HAP-1 (cell line): ENCODE results near the gene NLGN1.

Experiments used
- DNase-seq, 2 experiments: peaks; one replicate each; pipeline ENCODE4 v3.0.0-alpha.2; 2016 to 2020; ENCODE audit warnings: low spot score in 2 of 2
- H3K27me3 ChIP-seq: fragments of 250-450 bp; sonication (Bioruptor Pico); 2 replicates; pipeline ENCODE4 v1.5.1; 2020; ENCODE audit warnings: low read depth, mild to moderate bottlenecking, moderate library complexity
- H3K36me3 ChIP-seq: fragments of 250-450 bp; sonication (Bioruptor Pico); replicated peaks from 2 replicates; pipeline ENCODE4 v1.5.1; 2020; ENCODE audit warnings: mild to moderate bottlenecking
- H3K4me1 ChIP-seq: fragments of 250-450 bp; sonication (Bioruptor Pico); 2 replicates; pipeline ENCODE4 v1.5.1; 2020; ENCODE audit warnings: mild to moderate bottlenecking
- H3K4me3 ChIP-seq: fragments of 250-450 bp; sonication (Bioruptor Pico); 2 replicates; pipeline ENCODE4 v1.5.1; 2020; ENCODE audit warnings: mild to moderate bottlenecking, moderate library complexity
- H3K9me3 ChIP-seq: fragments of 250-450 bp; sonication (Bioruptor Pico); 2 replicates; pipeline ENCODE4 v1.5.1; 2020; ENCODE audit warnings: mild to moderate bottlenecking, moderate library complexity
- in situ Hi-C: fragments of 300-500 bp; cut with MboI; formaldehyde crosslinking; loops from 3 replicates; pipeline ENCODE4 v1.14.3; 2020; ENCODE audit warnings: low sequenced_read_pairs, inconsistent platforms, mixed read lengths

The NLGN1 gene

DNA sequence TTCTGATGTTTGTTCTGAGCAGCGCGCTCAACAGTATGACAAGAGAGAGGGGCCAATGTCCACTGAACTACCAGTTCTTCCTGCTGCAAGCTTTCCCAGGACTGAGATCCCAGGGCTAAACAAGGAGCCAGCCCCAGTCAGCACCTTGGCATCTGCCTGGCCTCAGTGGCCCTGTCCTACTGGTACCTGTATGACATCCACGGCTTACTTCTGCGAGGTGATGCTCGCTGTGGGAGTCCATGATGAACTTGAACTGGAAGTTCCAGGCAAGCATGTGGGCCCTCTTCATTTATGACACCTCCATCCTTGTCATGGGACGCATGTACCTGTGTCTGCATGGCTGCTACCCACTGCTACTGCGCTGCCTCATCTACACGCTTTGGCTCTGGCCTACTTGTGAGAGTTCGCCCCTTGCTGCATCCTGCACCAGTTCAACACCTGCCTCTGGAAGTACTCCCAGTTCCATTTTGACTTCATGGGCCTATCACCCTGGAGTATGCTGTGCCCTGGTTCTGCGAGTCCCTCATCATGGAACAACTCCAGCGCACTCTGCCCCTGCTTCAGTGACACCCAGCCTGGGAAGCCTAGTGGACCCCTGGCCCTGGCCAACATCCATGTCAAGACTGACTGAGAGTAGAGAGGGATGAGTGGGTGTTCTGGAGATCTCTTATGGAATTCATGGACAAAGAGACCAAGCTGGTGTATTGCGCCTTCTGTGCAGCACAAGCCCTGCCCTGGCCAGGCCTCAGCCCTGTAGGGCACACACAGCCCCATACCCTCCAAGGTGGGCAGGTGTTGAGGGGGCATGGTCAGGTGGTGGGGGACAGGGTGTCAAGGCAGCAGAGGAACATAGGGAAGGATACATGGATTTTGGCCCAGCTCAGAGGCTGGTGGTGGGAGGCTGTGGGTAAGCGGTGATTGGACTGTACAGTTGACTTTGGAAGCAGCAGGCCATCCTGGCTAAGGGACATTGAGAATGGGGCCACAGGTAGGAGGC is 246.8 kb downstream of the NLGN1 start:
- no peak for DNase-seq
- no peaks in the 10 kb centered on the region for H3K4me1 ChIP-seq
- no peaks in the 10 kb centered on the region for H3K27me3 ChIP-seq
- in situ Hi-C loops, result no loop called here
- H3K36me3 ChIP-seq, result no peaks in the 10 kb centered on the region
- H3K9me3 ChIP-seq, result no peaks in the 10 kb centered on the region
- H3K4me3 ChIP-seq, result no peak overlapping the region

DNA sequence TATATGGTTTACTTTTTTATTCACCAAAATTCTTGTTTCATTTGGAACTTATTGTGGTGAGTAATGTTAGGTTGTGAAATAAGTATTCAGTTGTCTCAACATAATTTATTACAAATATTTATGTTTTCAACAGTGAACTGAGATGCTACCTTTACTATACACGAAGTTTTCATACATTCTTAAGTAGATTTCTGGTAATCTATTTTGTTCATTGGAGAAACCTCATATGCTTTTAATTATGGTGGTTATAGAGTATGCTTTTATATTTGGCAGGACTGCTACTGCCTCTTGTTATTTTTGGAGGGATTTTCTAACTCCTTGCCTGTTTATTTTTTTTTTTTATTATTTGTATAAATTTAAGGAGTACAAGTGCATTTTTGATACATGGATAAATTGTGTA is 253.1 kb downstream of the NLGN1 start:
- Histone ChIP-seq H3K4me3 (no peak overlapping the region), H3K9me3 (no peaks in the 10 kb centered on the region), H3K4me1 (no peaks in the 10 kb centered on the region), H3K27me3 (no peaks in the 10 kb centered on the region), H3K36me3 (no peaks in the 10 kb centered on the region)
- no peak for DNase-seq
- in situ Hi-C loops, result no loop called here

DNA sequence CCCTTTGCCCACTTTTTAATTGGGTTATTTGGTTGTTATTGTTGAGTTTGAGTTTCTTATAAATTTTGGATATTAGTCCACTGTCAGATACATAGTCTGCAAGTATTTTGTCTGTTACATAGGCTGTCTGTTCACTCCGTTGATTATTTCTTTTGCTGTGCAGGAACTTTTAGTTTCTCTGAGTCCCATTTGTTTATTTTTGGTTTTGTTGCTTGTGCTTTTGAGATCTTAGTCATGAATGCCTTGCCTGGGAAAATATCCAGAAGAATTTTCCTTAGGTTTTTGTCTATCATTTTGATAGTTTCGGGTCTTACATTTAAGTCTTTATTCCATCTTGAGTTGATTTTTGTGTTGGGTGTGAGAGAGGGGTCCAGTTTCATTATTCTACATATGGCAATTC is 254.5 kb downstream of the NLGN1 start:
- in situ Hi-C loops, result no loop called here
- no peak for DNase-seq
- no peaks in the 10 kb centered on the region for H3K9me3 ChIP-seq
- H3K4me3 ChIP-seq, result no peak overlapping the region
- H3K27me3 ChIP-seq, result no peaks in the 10 kb centered on the region
- no peaks in the 10 kb centered on the region for H3K4me1 ChIP-seq
- H3K36me3 ChIP-seq, result no peaks in the 10 kb centered on the region

DNA sequence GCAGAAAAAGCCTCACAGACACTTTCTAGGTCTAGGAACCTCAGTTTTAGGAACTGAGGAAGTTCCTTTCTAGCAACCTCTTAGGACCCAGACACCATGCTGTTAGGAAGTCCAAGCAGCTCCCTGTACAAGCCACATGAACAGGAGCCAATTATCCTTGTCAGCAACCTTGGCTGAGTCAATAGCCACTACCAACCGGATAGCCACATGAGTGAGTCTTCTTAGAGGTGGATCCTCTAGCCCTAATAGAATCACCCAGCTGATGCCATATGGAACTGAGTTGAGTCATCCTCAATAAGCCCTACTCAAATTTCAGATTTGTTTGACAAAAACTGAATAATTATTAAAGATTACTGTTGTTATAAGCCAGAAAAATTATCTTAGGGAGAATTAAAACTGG is 256.2 kb downstream of the NLGN1 start:
- in situ Hi-C loops, result no loop called here
- H3K36me3 ChIP-seq, result no peaks in the 10 kb centered on the region
- H3K9me3 ChIP-seq, result no peaks in the 10 kb centered on the region
- H3K4me3 ChIP-seq, result no peak overlapping the region
- H3K4me1 ChIP-seq, result no peaks in the 10 kb centered on the region
- DNase-seq, result no peak
- H3K27me3 ChIP-seq, result no peaks in the 10 kb centered on the region

DNA sequence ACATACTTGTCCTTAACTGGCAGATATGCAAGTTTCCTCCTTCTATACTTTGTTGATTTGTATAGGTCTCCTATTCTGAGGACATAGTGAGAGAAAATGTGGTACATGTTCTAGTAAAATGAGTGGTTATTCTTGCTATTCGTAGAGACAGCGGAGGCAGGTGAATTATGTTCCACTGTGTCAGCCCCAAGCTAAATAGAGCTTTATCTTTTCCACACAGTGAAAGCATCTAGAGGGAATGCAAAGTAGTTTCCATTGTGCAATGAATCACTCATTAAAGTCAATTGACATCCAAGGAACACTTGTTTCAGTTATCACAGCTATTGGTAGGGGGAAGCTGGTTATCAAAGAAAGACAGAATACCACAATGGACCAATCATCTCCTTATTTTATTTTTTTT is 262.4 kb downstream of the NLGN1 start:
- no peak overlapping the region for H3K4me3 ChIP-seq
- peak in 1 of 2 experiments; percentile 25 for DNase-seq
- in situ Hi-C loops, result no loop called here
- no peaks in the 10 kb centered on the region for H3K27me3 ChIP-seq
- H3K4me1 ChIP-seq, result peaks cover 4% of the 10 kb centered on the region
- no peaks in the 10 kb centered on the region for H3K36me3 ChIP-seq
- no peaks in the 10 kb centered on the region for H3K9me3 ChIP-seq

DNA sequence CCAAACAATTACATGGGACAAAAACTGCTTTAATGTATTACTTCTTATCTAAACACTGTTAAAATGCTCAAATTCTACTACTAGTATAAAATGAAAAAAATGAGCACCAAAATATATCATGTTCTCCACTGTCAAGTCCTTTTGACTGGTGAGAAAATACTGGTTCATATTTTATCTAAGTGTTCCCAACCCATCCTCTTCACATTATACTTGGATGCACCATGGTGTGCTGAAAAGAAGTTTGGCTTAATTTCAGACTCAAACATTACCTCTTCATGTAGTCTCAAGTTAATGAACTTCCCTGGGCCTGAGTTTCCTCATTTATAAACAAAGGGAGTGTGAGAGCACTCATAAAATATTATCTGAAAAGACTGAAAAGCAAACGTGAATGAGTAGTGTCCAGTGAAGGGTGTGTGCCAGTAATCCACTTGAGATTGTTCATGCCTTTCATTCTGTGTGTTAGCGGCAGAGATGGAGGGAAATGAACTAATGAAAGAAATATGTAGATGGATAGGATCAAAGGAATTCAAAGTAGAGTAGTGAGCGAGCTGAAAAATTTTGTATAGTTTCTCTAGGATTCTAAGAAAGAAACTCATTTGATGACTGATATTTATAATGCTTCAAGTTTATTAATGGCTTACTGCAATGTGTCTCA is 263.2 kb downstream of the NLGN1 start:
- Histone ChIP-seq H3K36me3 (no peaks in the 10 kb centered on the region), H3K4me3 (no peak overlapping the region), H3K27me3 (no peaks in the 10 kb centered on the region), H3K9me3 (no peaks in the 10 kb centered on the region), H3K4me1 (peaks cover 4% of the 10 kb centered on the region)
- peak in 1 of 2 experiments; percentile 36 for DNase-seq
- in situ Hi-C loops, result no loop called here

DNA sequence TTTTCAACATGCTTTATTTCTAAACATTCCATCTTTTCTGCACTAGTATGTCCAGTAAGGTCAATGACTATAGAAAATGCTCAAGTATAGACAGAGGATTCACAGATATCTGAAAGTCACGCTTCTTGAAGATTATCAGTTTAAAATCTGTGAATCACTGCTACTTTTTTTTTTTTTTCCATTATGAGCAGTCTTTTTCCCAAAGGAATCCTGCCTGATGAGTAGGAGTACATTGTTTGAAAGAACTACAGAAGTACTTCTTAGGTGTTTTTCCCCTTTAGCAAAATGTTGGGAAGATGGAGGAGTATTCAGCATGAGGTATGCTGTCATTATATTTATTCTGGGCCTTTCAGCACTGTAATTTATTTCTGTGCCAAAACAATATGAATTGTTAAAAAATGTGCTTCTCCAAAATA is 266.2 kb downstream of the NLGN1 start:
- H3K4me3 ChIP-seq, result no peak overlapping the region
- no peak for DNase-seq
- in situ Hi-C loops, result no loop called here
- no peaks in the 10 kb centered on the region for H3K36me3 ChIP-seq
- H3K27me3 ChIP-seq, result no peaks in the 10 kb centered on the region
- no peaks in the 10 kb centered on the region for H3K9me3 ChIP-seq
- peaks cover 4% of the 10 kb centered on the region for H3K4me1 ChIP-seq

DNA sequence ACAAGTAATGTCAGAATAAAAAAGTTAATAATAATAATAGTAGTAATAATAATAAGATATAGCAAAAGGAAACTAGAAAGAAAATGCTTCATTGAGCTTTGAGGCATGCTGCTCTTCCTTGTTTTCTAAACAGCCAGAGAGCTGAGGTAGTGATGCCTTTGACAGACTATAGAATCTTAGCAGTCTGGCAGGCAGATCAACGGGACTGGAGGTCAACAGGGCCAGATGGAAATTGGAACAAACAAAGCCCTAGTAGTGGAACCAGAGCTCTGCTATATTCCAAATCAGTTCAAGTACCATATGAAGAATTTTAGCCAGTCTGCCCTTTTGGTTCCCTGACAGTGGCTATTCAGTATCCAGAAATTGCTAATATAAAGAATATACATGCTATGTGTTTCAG is 278.6 kb downstream of the NLGN1 start:
- no peak for DNase-seq
- Histone ChIP-seq H3K27me3 (no peaks in the 10 kb centered on the region), H3K36me3 (no peaks in the 10 kb centered on the region), H3K9me3 (no peaks in the 10 kb centered on the region), H3K4me1 (peaks cover 13% of the 10 kb centered on the region), H3K4me3 (no peak overlapping the region)
- in situ Hi-C loops, result no loop called here

DNA sequence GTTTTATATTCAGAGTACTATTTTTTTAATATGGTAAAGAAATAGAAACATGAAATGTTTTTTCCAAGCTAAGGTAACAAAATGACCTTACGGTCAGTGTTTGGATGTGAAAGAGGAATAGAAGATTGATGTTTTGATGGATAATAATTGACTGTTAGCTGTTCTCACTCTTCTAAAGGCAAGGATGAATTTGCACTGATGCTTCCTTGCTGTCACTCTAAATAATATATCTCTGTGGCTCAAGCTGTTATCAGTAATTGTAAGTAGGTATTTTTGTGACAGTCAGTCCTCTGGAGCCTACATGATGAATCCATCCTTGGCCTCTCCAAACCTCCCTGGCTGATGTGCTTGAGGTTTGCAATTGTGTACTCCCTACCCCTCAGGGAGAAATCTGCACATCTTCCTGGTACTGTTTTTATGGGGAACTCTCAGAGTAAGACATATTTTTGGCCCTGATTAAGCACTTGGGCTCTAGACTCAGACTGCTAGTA is 283.7 kb downstream of the NLGN1 start:
- H3K4me1 ChIP-seq, result no peaks in the 10 kb centered on the region
- no peaks in the 10 kb centered on the region for H3K9me3 ChIP-seq
- no peaks in the 10 kb centered on the region for H3K36me3 ChIP-seq
- no peak overlapping the region for H3K4me3 ChIP-seq
- in situ Hi-C loops, result no loop called here
- H3K27me3 ChIP-seq, result no peaks in the 10 kb centered on the region
- DNase-seq, result no peak

DNA sequence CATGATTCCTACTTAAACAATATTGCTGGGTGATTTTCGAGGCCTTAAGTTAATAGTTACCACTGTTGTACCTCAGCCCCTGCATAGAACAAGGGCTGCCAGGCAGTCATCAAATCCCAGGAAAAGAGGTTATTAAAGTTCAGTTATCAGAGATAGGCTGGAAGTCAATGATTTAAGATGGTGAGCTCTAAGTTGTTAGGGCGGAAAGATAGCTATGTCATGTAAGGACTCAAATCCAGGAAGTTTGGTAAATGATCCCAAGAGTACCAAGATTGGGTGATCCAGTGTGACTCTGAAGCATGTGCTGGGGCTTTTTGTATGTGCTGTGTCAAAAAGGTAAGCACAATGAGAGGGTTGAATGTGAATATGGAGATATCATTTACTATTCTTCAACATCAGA is 287.9 kb downstream of the NLGN1 start:
- no peak for DNase-seq
- Histone ChIP-seq H3K4me1 (no peaks in the 10 kb centered on the region), H3K27me3 (no peaks in the 10 kb centered on the region), H3K36me3 (no peaks in the 10 kb centered on the region), H3K4me3 (no peak overlapping the region), H3K9me3 (no peaks in the 10 kb centered on the region)
- in situ Hi-C loops, result no loop called here

DNA sequence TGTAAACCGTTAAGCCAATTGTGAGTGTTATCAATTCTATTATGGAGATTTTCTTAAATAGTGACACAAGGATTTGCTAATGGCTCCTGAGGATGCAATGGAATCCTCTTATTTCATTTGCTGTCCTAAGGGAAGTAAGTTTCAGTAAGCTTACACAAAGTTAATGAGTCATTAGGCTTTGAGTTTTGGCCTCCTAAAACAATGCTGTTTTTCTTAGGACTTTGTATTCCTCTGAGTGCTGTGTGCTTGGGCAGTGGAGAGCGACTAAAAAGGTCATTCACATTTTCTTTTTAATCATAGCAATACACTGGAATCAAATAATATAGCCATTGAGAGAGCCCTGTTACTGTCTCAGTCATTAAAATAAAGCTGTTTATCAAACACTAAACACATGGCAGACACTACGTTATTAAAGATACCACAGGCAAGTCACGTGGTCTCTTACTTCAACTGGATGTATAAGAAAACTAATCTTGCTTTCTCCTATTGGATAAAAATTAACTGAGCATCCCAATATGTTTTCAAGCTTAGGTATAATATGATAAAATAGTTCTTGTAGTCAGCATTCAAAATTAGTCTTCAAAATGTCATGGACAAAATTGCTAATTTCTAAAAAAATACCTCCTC is 290.8 kb downstream of the NLGN1 start:
- no peak overlapping the region for H3K4me3 ChIP-seq
- H3K27me3 ChIP-seq, result no peaks in the 10 kb centered on the region
- no peaks in the 10 kb centered on the region for H3K36me3 ChIP-seq
- no peaks in the 10 kb centered on the region for H3K4me1 ChIP-seq
- in situ Hi-C loops, result no loop called here
- no peaks in the 10 kb centered on the region for H3K9me3 ChIP-seq
- DNase-seq, result no peak

DNA sequence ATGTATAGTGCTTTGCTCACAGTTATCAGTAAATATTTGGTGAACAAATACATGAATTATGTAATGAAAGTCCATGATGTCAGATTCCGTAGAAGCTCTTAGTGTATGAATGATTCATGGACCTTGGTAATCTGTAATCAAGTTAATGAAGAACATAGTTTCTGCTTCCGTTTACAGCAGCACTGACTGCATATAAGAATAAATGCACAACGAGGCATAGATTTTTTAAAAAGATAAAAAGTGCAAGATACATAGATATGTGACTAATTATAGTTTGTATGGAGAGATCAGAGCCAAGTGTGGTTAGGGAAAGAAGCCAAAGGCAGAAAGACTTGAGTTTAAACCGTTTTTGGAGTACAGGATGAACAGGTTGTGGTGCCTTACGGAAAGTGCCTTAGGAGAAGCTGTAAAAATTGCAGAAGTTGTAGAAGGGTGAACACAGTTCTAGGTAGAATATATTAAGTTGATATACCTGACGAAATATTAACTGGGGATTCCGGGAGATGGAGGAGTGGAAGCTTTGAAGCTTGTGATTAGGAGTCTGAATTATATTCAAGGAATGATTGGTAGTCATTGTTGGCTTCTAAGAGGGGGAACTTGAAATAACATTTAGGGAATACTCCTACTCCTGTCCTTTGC is 293.1 kb downstream of the NLGN1 start:
- in situ Hi-C loops, result no loop called here

DNA sequence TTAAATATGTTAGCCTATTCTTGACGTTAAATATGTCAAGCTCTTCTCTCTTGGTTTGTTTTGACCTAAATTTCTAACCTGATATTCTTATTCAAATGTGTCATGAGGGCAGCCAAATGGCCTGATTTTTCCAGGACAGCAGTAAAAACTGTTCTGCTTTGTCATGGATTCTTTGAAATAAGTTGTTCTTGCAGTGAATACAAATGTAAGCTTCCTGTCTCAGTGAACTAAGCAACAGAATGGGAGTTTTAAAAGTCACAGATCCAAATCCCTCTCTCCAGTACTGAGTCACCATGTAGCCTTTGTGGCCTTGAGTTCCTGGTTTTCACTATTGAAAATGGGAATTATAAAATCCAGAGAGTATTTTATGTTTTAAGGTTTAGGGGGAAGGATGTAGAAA is 301.8 kb downstream of the NLGN1 start:
- H3K27me3 ChIP-seq, result no peaks in the 10 kb centered on the region
- H3K4me1 ChIP-seq, result peaks cover 9% of the 10 kb centered on the region
- no peak overlapping the region for H3K4me3 ChIP-seq
- H3K36me3 ChIP-seq, result no peaks in the 10 kb centered on the region
- no peaks in the 10 kb centered on the region; the same call in 1 of the 2 replicates for H3K9me3 ChIP-seq
- peak; percentile 32 to 75 for DNase-seq
- in situ Hi-C loops, result no loop called here

More for the DNA sequence above, 293.1 kb downstream of the NLGN1 start:
- Histone ChIP-seq H3K4me3 (no peak overlapping the region), H3K27me3 (no peaks in the 10 kb centered on the region), H3K36me3 (no peaks in the 10 kb centered on the region), H3K4me1 (no peaks in the 10 kb centered on the region), H3K9me3 (no peaks in the 10 kb centered on the region)
- no peak for DNase-seq
